GM23338 (cell line): Measurements from ENCODE around the gene ZSCAN5C.

Experiments used
- CREB1 ChIP-seq: fragments of 250-450 bp; sonication (Bioruptor Pico); IDR thresholded peaks from 2 replicates; pipeline ENCODE4 v1.5.0; 2020; ENCODE audit warnings: low read depth, mild to moderate bottlenecking, moderate library complexity
- EZH2 ChIP-seq: fragments of 200-600 bp; sonication (generic); IDR thresholded peaks from one replicate; pipeline ENCODE4 v1.8.0; 2017; ENCODE audit warnings: antibody characterized with exemption, mild to moderate bottlenecking, low read depth; ENCODE audit not compliant: unreplicated experiment
- EZH2phosphoT487 ChIP-seq: fragments of 200-600 bp; sonication (generic); IDR thresholded peaks from one replicate; pipeline ENCODE4 v1.8.1; 2018; ENCODE audit warnings: antibody characterized with exemption; ENCODE audit not compliant: unreplicated experiment
- JUNB ChIP-seq: IDR thresholded peaks from one replicate; pipeline ENCODE4 v1.6.1; 2016; ENCODE audit warnings: antibody characterized with exemption; ENCODE audit not compliant: unreplicated experiment
- NANOG ChIP-seq: IDR thresholded peaks from 2 replicates; pipeline ENCODE4 v1.6.1; 2016; ENCODE audit warnings: antibody characterized with exemption, borderline replicate concordance
- POLR2AphosphoS5 ChIP-seq: IDR thresholded peaks from 2 replicates; pipeline ENCODE4 v1.6.1; 2016; ENCODE audit warnings: antibody characterized with exemption, low read depth
- STAT1 ChIP-seq: IDR thresholded peaks from one replicate; pipeline ENCODE4 v1.6.1; 2016; ENCODE audit warnings: antibody characterized with exemption; ENCODE audit not compliant: unreplicated experiment
- ZNF114 ChIP-seq: fragments of 250-450 bp; sonication (Bioruptor Pico); IDR thresholded peaks from 2 replicates; pipeline ENCODE4 v1.5.0; 2020; ENCODE audit warnings: mild to moderate bottlenecking, moderate library complexity
- ZNF331 ChIP-seq: fragments of 250-450 bp; sonication (Bioruptor Pico); IDR thresholded peaks from 2 replicates; pipeline ENCODE4 v1.5.0; 2020; ENCODE audit warnings: low read depth, mild to moderate bottlenecking, moderate library complexity
- TF ChIP-seq, protein P1 (sequence below), 2 experiments: fragments of 200-600 bp in 1 of 2; sonication (generic) in 1 of 2; conservative IDR thresholded peaks; 2 replicates each; pipeline versions ENCODE4 v1.5.1 to v1.6.1; 2016 to 2017; ENCODE audit warnings: antibody characterized with exemption in 2 of 2, low read depth in 2 of 2, mild to moderate bottlenecking in 2 of 2, moderate library complexity in 1 of 2
- TF ChIP-seq, protein P2 (sequence below): IDR thresholded peaks from one replicate; pipeline ENCODE4 v1.6.1; 2018; ENCODE audit warnings: antibody characterized with exemption; ENCODE audit not compliant: unreplicated experiment
- TF ChIP-seq, protein P3 (sequence below): IDR thresholded peaks from 2 replicates; pipeline ENCODE4 v1.6.1; 2016; ENCODE audit warnings: antibody characterized with exemption
- TF ChIP-seq, protein P4 (sequence below): fragments of 250-450 bp; sonication (Bioruptor Pico); IDR thresholded peaks from 2 replicates; pipeline ENCODE4 v1.5.0; 2020; ENCODE audit warnings: mild to moderate bottlenecking, moderate library complexity

DNA sequence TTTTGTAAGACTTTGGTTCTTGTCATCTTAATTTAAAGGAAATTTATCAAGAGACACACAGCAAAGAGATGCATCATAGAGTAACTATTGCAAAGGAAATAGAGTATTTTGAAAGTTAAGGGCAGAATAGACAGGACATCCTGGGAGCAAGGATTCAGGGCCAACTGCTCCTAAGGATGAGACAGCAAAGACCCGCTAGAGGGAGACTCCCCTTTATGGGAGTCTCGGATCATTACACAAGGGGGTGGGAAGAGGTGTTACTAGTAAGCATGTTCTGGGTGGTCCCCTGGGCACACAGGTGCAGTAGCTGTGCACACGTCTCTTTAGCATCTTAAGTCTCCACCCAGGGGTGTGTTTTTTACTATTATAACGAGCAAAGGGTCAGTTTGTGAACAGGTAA is 9.6 kb downstream of the ZSCAN5C start:
- TF ChIP-seq, protein P1, sequence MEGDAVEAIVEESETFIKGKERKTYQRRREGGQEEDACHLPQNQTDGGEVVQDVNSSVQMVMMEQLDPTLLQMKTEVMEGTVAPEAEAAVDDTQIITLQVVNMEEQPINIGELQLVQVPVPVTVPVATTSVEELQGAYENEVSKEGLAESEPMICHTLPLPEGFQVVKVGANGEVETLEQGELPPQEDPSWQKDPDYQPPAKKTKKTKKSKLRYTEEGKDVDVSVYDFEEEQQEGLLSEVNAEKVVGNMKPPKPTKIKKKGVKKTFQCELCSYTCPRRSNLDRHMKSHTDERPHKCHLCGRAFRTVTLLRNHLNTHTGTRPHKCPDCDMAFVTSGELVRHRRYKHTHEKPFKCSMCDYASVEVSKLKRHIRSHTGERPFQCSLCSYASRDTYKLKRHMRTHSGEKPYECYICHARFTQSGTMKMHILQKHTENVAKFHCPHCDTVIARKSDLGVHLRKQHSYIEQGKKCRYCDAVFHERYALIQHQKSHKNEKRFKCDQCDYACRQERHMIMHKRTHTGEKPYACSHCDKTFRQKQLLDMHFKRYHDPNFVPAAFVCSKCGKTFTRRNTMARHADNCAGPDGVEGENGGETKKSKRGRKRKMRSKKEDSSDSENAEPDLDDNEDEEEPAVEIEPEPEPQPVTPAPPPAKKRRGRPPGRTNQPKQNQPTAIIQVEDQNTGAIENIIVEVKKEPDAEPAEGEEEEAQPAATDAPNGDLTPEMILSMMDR (conservative IDR thresholded peaks at IDR 0.05; ENCODE audit: low read depth in 2 of 2), result peak; percentile 18 to 26; a peak in 3 of 4 replicates
- TF ChIP-seq EZH2 (no peak), JUNB (no peak), POLR2AphosphoS5 (no peak), NANOG (no peak), CREB1 (no peak), EZH2phosphoT487 (no peak), STAT1 (no peak), ZNF114 (no peak), ZNF331 (no peak)
- TF ChIP-seq, protein P2, sequence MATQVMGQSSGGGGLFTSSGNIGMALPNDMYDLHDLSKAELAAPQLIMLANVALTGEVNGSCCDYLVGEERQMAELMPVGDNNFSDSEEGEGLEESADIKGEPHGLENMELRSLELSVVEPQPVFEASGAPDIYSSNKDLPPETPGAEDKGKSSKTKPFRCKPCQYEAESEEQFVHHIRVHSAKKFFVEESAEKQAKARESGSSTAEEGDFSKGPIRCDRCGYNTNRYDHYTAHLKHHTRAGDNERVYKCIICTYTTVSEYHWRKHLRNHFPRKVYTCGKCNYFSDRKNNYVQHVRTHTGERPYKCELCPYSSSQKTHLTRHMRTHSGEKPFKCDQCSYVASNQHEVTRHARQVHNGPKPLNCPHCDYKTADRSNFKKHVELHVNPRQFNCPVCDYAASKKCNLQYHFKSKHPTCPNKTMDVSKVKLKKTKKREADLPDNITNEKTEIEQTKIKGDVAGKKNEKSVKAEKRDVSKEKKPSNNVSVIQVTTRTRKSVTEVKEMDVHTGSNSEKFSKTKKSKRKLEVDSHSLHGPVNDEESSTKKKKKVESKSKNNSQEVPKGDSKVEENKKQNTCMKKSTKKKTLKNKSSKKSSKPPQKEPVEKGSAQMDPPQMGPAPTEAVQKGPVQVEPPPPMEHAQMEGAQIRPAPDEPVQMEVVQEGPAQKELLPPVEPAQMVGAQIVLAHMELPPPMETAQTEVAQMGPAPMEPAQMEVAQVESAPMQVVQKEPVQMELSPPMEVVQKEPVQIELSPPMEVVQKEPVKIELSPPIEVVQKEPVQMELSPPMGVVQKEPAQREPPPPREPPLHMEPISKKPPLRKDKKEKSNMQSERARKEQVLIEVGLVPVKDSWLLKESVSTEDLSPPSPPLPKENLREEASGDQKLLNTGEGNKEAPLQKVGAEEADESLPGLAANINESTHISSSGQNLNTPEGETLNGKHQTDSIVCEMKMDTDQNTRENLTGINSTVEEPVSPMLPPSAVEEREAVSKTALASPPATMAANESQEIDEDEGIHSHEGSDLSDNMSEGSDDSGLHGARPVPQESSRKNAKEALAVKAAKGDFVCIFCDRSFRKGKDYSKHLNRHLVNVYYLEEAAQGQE, result no peak
- TF ChIP-seq, protein P3, sequence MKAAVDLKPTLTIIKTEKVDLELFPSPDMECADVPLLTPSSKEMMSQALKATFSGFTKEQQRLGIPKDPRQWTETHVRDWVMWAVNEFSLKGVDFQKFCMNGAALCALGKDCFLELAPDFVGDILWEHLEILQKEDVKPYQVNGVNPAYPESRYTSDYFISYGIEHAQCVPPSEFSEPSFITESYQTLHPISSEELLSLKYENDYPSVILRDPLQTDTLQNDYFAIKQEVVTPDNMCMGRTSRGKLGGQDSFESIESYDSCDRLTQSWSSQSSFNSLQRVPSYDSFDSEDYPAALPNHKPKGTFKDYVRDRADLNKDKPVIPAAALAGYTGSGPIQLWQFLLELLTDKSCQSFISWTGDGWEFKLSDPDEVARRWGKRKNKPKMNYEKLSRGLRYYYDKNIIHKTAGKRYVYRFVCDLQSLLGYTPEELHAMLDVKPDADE, result no peak
- TF ChIP-seq, protein P4, sequence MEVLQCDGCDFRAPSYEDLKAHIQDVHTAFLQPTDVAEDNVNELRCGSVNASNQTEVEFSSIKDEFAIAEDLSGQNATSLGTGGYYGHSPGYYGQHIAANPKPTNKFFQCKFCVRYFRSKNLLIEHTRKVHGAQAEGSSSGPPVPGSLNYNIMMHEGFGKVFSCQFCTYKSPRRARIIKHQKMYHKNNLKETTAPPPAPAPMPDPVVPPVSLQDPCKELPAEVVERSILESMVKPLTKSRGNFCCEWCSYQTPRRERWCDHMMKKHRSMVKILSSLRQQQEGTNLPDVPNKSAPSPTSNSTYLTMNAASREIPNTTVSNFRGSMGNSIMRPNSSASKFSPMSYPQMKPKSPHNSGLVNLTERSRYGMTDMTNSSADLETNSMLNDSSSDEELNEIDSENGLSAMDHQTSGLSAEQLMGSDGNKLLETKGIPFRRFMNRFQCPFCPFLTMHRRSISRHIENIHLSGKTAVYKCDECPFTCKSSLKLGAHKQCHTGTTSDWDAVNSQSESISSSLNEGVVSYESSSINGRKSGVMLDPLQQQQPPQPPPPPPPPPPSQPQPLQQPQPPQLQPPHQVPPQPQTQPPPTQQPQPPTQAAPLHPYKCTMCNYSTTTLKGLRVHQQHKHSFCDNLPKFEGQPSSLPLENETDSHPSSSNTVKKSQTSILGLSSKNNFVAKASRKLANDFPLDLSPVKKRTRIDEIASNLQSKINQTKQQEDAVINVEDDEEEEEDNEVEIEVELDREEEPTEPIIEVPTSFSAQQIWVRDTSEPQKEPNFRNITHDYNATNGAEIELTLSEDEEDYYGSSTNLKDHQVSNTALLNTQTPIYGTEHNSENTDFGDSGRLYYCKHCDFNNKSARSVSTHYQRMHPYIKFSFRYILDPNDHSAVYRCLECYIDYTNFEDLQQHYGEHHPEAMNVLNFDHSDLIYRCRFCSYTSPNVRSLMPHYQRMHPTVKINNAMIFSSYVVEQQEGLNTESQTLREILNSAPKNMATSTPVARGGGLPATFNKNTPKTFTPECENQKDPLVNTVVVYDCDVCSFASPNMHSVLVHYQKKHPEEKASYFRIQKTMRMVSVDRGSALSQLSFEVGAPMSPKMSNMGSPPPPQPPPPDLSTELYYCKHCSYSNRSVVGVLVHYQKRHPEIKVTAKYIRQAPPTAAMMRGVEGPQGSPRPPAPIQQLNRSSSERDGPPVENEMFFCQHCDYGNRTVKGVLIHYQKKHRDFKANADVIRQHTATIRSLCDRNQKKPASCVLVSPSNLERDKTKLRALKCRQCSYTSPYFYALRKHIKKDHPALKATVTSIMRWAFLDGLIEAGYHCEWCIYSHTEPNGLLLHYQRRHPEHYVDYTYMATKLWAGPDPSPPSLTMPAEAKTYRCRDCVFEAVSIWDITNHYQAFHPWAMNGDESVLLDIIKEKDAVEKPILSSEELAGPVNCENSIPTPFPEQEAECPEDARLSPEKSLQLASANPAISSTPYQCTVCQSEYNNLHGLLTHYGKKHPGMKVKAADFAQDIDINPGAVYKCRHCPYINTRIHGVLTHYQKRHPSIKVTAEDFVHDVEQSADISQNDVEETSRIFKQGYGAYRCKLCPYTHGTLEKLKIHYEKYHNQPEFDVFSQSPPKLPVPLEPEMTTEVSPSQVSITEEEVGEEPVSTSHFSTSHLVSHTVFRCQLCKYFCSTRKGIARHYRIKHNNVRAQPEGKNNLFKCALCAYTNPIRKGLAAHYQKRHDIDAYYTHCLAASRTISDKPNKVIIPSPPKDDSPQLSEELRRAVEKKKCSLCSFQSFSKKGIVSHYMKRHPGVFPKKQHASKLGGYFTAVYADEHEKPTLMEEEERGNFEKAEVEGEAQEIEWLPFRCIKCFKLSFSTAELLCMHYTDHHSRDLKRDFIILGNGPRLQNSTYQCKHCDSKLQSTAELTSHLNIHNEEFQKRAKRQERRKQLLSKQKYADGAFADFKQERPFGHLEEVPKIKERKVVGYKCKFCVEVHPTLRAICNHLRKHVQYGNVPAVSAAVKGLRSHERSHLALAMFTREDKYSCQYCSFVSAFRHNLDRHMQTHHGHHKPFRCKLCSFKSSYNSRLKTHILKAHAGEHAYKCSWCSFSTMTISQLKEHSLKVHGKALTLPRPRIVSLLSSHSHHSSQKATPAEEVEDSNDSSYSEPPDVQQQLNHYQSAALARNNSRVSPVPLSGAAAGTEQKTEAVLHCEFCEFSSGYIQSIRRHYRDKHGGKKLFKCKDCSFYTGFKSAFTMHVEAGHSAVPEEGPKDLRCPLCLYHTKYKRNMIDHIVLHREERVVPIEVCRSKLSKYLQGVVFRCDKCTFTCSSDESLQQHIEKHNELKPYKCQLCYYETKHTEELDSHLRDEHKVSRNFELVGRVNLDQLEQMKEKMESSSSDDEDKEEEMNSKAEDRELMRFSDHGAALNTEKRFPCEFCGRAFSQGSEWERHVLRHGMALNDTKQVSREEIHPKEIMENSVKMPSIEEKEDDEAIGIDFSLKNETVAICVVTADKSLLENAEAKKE (CRISPR knock-in tag), result no peak
